Parathyroid adenoma (tissue), 2 donors: ENCODE results near the gene DNAJC5.

Experiments used
- H2AFZ ChIP-seq: fragments of 300-600 bp; sonication (generic); one replicate; pipeline ENCODE4 v1.7.0; 2017; ENCODE audit warnings: antibody characterized with exemption, mild to moderate bottlenecking
- H3K27ac ChIP-seq: fragments of 300-600 bp; sonication (generic); one replicate; pipeline ENCODE4 v1.7.0; 2017
- H3K27me3 ChIP-seq: fragments of 300-600 bp; sonication (generic); one replicate; pipeline ENCODE4 v1.7.0; 2017; ENCODE audit warnings: low read length; ENCODE audit not compliant: control insufficient read depth, insufficient read depth
- H3K36me3 ChIP-seq: fragments of 300-600 bp; sonication (generic); one replicate; pipeline ENCODE4 v1.7.0; 2017; ENCODE audit warnings: low read length; ENCODE audit not compliant: control insufficient read depth, insufficient read depth
- H3K4me1 ChIP-seq: fragments of 300-600 bp; sonication (generic); one replicate; pipeline ENCODE4 v1.7.0; 2017; ENCODE audit warnings: control low read depth
- H3K4me2 ChIP-seq: fragments of 300-600 bp; sonication (generic); one replicate; pipeline ENCODE4 v1.7.0; 2017; ENCODE audit warnings: low read length
- H3K4me3 ChIP-seq: fragments of 300-600 bp; sonication (generic); one replicate; pipeline ENCODE4 v1.7.0; 2017; ENCODE audit warnings: low read depth, low read length
- H3K79me2 ChIP-seq: fragments of 300-600 bp; sonication (generic); one replicate; pipeline ENCODE4 v1.7.0; 2017; ENCODE audit warnings: control low read depth
- H3K9ac ChIP-seq: fragments of 300-600 bp; sonication (generic); one replicate; pipeline ENCODE4 v1.7.0; 2017; ENCODE audit warnings: mild to moderate bottlenecking
- H3K9me3 ChIP-seq: fragments of 300-600 bp; sonication (generic); one replicate; pipeline ENCODE4 v1.7.0; 2017; ENCODE audit warnings: low read length; ENCODE audit not compliant: control insufficient read depth
- CTCF ChIP-seq: fragments of 300-600 bp; sonication (generic); IDR thresholded peaks from one replicate; pipeline ENCODE4 v1.7.0; 2017; ENCODE audit warnings: antibody characterized with exemption, mild to moderate bottlenecking
- donor health status: primary hyperparathyroidism.

Gene DNAJC5

GRCh38 chr20:63940071-63940471 lies 45.1 kb downstream of the DNAJC5 start:
- Histone ChIP-seq H3K9ac (no peak overlapping the region), H3K4me1 (no peaks in the 10 kb centered on the region), H3K9me3 (no peaks in the 10 kb centered on the region), H3K27ac (no peak overlapping the region), H3K27me3 (no peaks in the 10 kb centered on the region), H3K36me3 (no peaks in the 10 kb centered on the region), H2AFZ (no peak overlapping the region), H3K4me3 (no peak overlapping the region), H3K79me2 (peaks cover 27% of the 10 kb centered on the region), H3K4me2 (no peak overlapping the region)
- no peak for TF ChIP-seq CTCF

- Histone ChIP-seq H3K27me3 (no peaks in the 10 kb centered on the region), H2AFZ (no peak overlapping the region), H3K36me3 (no peaks in the 10 kb centered on the region), H3K4me1 (no peaks in the 10 kb centered on the region), H3K4me2 (no peak overlapping the region), H3K9ac (no peak overlapping the region), H3K27ac (no peak overlapping the region), H3K79me2 (peaks cover 29% of the 10 kb centered on the region), H3K9me3 (no peaks in the 10 kb centered on the region), H3K4me3 (no peak overlapping the region)
- TF ChIP-seq CTCF = no peak
Observed at GRCh38 chr20:63940472-63941266, 45.7 kb downstream of the DNAJC5 start.

- no peak overlapping the region for H3K27ac ChIP-seq
Observed at GRCh38 chr20:63941282-63942081, 46.6 kb downstream of the DNAJC5 start.

GRCh38 chr20:63942250-63942951 lies 47.5 kb downstream of the DNAJC5 start:
- H3K9ac ChIP-seq = no peak overlapping the region
- H3K9me3 ChIP-seq = no peaks in the 10 kb centered on the region
- H3K4me2 ChIP-seq = no peak overlapping the region
- H3K4me1 ChIP-seq = no peaks in the 10 kb centered on the region
- H3K27me3 ChIP-seq = no peaks in the 10 kb centered on the region
- H3K36me3 ChIP-seq = no peaks in the 10 kb centered on the region
- H3K79me2 ChIP-seq = peaks cover 38% of the 10 kb centered on the region
- TF ChIP-seq CTCF = no peak
- H2AFZ ChIP-seq = no peak overlapping the region
- H3K27ac ChIP-seq = peak overlapping the region; percentile 42
- no peak overlapping the region for H3K4me3 ChIP-seq

More at GRCh38 chr20:63941282-63942081, 46.6 kb downstream of the DNAJC5 start:
- TF ChIP-seq CTCF = no peak
- Histone ChIP-seq H3K4me2 (no peak overlapping the region), H3K79me2 (peaks cover 35% of the 10 kb centered on the region), H2AFZ (no peak overlapping the region), H3K9me3 (no peaks in the 10 kb centered on the region), H3K36me3 (no peaks in the 10 kb centered on the region), H3K4me1 (no peaks in the 10 kb centered on the region), H3K27me3 (no peaks in the 10 kb centered on the region), H3K9ac (no peak overlapping the region), H3K4me3 (no peak overlapping the region)
